NCI-H1092 treated with DMSO at 0.1 percent for 48 hours (cell line): ENCODE measurements around the gene AK5.

Source experiments
- DNase-seq: peaks from one replicate; lab custom pipeline; 2025; lab: John Stamatoyannopoulos, UW

Gene AK5

GRCh38 chr1:77594366-77595112 lies 312.7 kb downstream of the AK5 start:
- DNase-seq: no peak

- DNase-seq: no peak
Observed at GRCh38 chr1:77597310-77597709, 315.5 kb downstream of the AK5 start.

GRCh38 chr1:77605246-77606026 lies 323.6 kb downstream of the AK5 start:
- no peak for DNase-seq

GRCh38 chr1:77608893-77609292 lies 327.1 kb downstream of the AK5 start:
- DNase-seq: no peak
